Esophagus muscularis mucosa (tissue), 4 donors: ENCODE results near the gene IGSF8.

Source experiments
- EP300 ChIP-seq: sonication (generic); formaldehyde crosslinking; IDR thresholded peaks from one replicate; pipeline ENCODE4 v1.6.1; 2017; ENCODE audit warnings: antibody characterized with exemption
- POLR2A ChIP-seq: fragments of 450-650 bp; IDR thresholded peaks from one replicate; pipeline ENCODE4 v1.6.1; 2017; ENCODE audit warnings: antibody characterized with exemption, moderate library complexity, mild to moderate bottlenecking, low read depth
- TF ChIP-seq, protein P1 (sequence below), 3 experiments: fragments of 200-600 bp in 2 of 3; fragments of 450-650 bp in 1 of 3; sonication (generic) in 2 of 3; IDR thresholded peaks; one replicate each; pipeline ENCODE4 v1.5.1; 2017 to 2019; ENCODE audit warnings: antibody characterized with exemption in 3 of 3, mild to moderate bottlenecking in 2 of 3, moderate library complexity in 1 of 3

DNA sequence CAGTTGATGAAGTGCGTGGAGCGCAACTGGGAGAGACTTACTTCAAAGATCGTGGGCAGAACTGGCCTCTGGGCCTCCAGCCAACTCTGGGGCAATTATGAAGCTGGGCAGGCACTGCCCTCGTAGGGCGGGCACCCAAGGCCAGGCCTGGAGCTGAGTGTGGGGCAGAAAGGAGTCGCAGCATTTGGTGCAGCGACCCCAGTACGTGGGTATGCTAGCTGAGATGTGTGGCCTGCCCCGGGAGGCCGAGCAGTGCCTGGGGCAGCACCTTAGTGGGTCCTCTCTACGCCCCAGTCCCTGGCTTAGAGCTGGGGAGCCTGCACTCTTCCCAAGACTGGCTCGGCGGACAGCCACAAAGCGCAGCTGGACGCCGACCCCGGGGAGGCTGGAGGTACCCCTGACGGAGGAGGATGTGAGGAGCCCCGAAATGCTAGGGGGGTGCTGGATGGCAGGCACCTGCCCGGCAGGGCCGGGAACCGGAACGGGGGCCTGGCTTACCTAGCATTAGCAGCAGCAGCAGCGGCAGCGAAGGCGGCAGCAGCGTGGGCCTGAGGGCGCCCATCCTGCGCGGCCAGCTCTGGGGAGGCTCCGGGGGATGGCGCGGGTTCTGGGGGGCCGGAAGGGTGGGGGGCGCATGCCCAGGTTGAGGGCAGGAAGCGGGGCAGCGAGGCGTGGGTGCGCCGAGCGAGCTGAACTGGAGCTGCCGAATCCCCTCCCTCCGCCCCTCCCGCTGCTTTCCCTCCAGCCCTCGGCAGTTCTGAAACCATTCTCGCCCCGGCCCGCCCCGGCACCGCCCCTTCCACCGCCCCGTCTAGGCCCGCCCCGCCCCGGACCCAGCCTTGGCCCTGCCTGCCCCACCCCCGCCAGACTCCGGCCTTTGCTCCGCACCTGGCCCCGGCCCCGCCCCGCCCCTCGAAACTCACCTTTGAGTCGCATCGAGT is at the start of gene IGSF8:
- TF ChIP-seq, protein P1, sequence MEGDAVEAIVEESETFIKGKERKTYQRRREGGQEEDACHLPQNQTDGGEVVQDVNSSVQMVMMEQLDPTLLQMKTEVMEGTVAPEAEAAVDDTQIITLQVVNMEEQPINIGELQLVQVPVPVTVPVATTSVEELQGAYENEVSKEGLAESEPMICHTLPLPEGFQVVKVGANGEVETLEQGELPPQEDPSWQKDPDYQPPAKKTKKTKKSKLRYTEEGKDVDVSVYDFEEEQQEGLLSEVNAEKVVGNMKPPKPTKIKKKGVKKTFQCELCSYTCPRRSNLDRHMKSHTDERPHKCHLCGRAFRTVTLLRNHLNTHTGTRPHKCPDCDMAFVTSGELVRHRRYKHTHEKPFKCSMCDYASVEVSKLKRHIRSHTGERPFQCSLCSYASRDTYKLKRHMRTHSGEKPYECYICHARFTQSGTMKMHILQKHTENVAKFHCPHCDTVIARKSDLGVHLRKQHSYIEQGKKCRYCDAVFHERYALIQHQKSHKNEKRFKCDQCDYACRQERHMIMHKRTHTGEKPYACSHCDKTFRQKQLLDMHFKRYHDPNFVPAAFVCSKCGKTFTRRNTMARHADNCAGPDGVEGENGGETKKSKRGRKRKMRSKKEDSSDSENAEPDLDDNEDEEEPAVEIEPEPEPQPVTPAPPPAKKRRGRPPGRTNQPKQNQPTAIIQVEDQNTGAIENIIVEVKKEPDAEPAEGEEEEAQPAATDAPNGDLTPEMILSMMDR (IDR thresholded peaks at IDR 0.05) = no peak
- TF ChIP-seq POLR2A (no peak), EP300 (no peak)
